ENCODE measurements around the gene ARID3A. TPM values are rescaled to one million over a fixed set of nuclear protein-coding genes. Genes with fewer than 3 reads are reported as not detected.
A peak's percentile ranks its signal among the peaks of the same experiment; 100 is the strongest.

Gene ARID3A
- total RNA-seq, 1 donor from 2014 or later: 2.6 TPM

DNA sequence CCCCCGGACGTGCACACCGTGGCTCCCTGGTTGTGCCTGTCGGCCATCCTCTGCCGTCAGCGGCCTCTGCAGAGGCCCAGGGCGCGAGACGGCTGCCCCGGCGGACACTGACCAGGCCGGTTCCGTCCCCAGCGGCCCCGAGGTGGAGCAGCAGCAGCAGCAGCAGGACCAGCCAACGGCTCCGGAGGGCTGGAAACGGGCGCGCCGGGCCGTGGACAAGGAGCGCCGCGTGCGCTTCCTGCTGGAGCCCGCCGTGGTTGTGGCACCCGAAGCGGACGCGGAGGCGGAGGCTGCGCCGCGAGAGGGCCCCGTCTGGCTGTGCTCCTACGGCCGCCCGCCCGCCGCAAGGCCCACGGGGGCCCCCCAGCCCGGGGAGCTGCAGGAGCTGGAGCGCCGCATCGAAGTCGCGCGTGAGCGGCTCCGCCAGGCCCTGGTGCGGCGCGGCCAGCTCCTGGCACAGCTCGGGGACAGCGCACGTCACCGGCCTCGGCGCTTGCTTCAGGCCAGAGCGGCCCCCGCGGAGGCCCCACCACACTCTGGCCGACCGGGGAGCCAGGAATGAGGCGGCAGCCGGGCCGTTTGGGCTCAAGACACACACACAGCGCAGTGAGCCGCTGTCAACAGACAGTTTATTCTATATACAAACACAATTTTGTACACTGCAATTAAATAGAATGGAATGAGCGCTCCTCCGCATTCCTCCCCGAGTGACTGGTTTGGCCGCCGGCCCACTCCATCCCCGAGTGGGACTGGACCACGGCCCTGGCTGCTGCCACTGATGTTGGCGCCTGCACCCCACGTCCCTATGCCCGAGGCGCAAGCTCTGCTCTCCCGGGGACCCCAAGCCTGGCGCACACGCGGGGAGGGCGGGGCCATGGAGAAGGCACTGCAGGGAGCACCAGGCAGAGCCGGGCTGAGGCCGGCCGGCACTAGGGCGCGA lies 83.5 kb downstream of the ARID3A start:
- Histone ChIP-seq H3K9me3 (ENCODE audit: control insufficient read depth in 3 of 3, low read length in 3 of 3) (no peaks in the 10 kb centered on the region), H3K27ac (ENCODE audit: low read depth, low read length) (no peak overlapping the region), H3K27me3 (ENCODE audit: control insufficient read depth in 3 of 3, insufficient read depth in 3 of 3, low read length in 3 of 3) (peaks cover 0 to 3% (median 0%) of the 10 kb centered on the region in 3 donors), H3K4me1 (ENCODE audit: control insufficient read depth in 3 of 3, insufficient read depth in 3 of 3, low read length in 3 of 3) (no peaks in the 10 kb centered on the region), H3K36me3 (ENCODE audit: control insufficient read depth in 3 of 3, insufficient read depth in 3 of 3, low read length in 3 of 3) (peaks cover 15 to 36% (median 15%) of the 10 kb centered on the region in 3 donors), H3K9ac (ENCODE audit: low read depth in 1 of 3, low read length in 3 of 3) (no peak overlapping the region), H3K4me3 (ENCODE audit: low read length in 3 of 3) (no peak overlapping the region)

DNA sequence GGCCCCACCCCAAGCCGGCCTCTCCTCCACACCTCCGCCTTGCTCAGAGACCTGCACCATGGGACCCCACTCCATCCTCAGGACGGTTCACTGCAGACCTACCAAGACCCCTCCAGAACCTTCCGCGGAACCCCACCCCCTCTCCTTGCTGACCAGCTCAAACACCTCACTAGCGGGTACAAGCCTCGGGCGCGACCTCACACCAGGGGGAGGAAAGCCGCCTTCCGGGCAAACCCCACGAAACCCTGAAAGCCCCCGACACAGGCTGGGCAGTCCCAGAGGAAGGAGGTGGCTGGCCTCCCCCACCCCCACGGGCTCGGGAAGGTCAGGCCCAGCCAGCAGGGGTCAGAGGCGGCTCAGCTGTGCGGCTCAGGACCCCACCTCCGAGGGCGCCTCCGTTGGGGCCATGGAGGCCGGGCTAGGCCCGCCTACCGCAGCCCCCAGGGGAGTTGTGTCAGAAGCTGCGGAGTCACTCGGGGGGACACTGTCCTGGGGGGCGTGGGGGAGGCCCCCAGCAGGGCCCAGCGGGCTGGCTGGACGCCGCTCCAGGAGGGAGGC lies 84.2 kb downstream of the ARID3A start:
- H3K4me1 ChIP-seq (ENCODE audit: control insufficient read depth in 3 of 3, insufficient read depth in 3 of 3, low read length in 3 of 3): peaks cover 2 to 7% (median 5%) of the 10 kb centered on the region in 3 donors
- no peak overlapping the region for H3K9ac ChIP-seq (ENCODE audit: low read depth in 1 of 3, low read length in 3 of 3)
- H3K9me3 ChIP-seq (ENCODE audit: control insufficient read depth in 3 of 3, low read length in 3 of 3): no peaks in the 10 kb centered on the region
- H3K36me3 ChIP-seq (ENCODE audit: control insufficient read depth in 3 of 3, insufficient read depth in 3 of 3, low read length in 3 of 3): peaks cover 15 to 36% (median 15%) of the 10 kb centered on the region in 3 donors
- no peak overlapping the region for H3K27ac ChIP-seq (ENCODE audit: low read depth, low read length)
- H3K27me3 ChIP-seq (ENCODE audit: control insufficient read depth in 3 of 3, insufficient read depth in 3 of 3, low read length in 3 of 3): no peaks in the 10 kb centered on the region
- H3K4me3 ChIP-seq (ENCODE audit: low read length in 3 of 3): no peak overlapping the region

DNA sequence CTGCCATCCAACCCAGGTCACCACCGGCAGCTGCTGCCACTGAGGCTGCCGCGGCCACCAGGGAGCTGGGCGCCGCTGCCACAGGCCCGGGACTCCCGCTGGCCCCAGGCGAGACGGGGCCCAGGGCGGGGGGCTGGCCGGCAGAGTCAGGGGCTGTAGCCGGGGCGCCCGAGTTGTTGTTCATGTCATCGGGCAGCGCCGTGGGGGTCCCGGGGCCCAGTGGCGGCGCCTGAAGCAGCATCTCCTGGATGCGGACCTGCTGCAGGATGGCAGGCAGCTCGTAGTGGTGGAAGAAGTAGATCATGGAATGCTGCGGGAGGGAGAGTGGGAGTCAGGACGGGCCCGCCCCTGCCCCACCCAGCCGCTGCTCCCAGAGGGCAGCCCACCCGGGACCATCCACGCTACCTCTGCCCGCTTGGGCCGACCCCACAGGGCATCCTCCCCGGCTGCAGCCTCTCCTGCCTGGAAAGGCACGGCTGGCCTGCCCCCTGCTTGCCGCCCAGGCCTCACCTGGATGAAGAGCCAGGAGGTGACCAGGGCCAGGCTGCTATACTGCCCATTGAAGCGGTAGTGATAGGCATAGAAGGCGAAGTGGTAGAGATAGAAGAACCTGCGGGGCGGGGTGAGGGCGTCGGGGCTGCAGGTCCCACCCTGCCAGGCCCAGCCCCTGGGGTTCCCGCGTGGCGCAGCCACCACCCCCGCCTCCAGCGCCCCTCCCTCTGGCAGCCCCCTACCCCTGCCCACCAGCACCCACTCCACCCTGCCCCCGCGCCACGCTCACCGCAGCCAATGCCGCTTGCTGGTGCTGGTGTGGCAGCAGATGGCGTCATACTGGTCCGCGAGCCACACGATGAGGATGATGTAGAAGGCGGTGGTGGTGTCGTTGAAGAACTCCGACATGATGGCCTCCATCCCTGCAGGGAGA lies 85.0 kb downstream of the ARID3A start:
- no peak overlapping the region for H3K4me3 ChIP-seq (ENCODE audit: low read length in 3 of 3)
- no peaks in the 10 kb centered on the region for H3K27me3 ChIP-seq (ENCODE audit: control insufficient read depth in 3 of 3, insufficient read depth in 3 of 3, low read length in 3 of 3)
- no peak overlapping the region for H3K27ac ChIP-seq (ENCODE audit: low read depth, low read length)
- H3K4me1 ChIP-seq (ENCODE audit: control insufficient read depth in 3 of 3, insufficient read depth in 3 of 3, low read length in 3 of 3): peaks cover 10 to 15% (median 13%) of the 10 kb centered on the region in 3 donors
- no peak overlapping the region for H3K9ac ChIP-seq (ENCODE audit: low read depth in 1 of 3, low read length in 3 of 3)
- H3K36me3 ChIP-seq (ENCODE audit: control insufficient read depth in 3 of 3, insufficient read depth in 3 of 3, low read length in 3 of 3): peaks cover 15 to 36% (median 15%) of the 10 kb centered on the region in 3 donors
- no peaks in the 10 kb centered on the region for H3K9me3 ChIP-seq (ENCODE audit: control insufficient read depth in 3 of 3, low read length in 3 of 3)

DNA sequence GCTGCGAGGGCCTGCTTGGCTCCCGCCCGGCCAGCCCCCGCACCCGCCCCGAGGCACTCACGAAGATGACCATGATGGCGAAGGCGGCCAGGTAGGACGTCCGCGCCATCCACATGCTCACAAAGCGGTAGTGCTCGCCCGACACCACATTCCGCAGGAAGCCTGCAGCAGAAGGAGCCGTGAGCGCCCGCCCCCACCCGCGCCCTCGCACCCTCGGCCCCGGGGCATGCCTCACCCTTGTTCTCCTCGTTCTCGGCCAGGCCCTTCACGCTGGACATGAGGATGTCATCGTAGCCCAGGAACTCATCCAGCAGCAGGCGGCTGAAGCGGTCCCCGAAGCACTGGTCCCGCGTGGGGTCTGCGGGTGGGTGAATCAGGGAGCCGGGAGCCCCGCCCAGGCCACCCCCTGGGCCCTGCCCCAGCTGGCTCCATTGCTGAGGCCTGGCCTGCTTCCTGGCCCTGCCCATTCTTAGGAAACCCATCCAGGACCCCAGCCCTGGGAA lies 86.0 kb downstream of the ARID3A start:
- Histone ChIP-seq H3K9me3 (ENCODE audit: control insufficient read depth in 3 of 3, low read length in 3 of 3) (no peaks in the 10 kb centered on the region), H3K4me3 (ENCODE audit: low read length in 3 of 3) (no peak overlapping the region), H3K4me1 (ENCODE audit: control insufficient read depth in 3 of 3, insufficient read depth in 3 of 3, low read length in 3 of 3) (peaks cover 18 to 25% (median 23%) of the 10 kb centered on the region in 3 donors), H3K9ac (ENCODE audit: low read depth in 1 of 3, low read length in 3 of 3) (no peak overlapping the region), H3K36me3 (ENCODE audit: control insufficient read depth in 3 of 3, insufficient read depth in 3 of 3, low read length in 3 of 3) (peaks cover 15 to 36% (median 15%) of the 10 kb centered on the region in 3 donors), H3K27ac (ENCODE audit: low read depth, low read length) (no peak overlapping the region), H3K27me3 (ENCODE audit: control insufficient read depth in 3 of 3, insufficient read depth in 3 of 3, low read length in 3 of 3) (no peaks in the 10 kb centered on the region)

DNA sequence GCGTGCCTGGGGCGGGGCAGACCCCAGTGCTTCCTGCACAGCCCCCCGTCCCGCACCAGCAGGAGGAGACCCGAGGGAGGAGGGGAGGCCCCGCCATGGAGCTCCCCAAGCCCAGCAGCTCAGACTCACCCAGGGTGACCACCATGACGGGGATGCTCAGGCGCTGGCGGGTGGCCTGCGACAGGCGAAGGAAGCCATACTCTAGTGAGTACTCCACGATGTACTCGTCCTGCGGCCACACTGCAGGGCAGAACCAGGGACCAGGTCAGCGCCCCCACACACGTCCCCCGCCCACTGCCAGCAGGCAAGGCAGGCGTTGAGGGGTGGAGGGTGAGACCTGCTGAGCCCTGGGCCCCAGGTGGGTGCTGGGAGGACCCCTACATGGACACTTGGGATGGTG lies 86.5 kb downstream of the ARID3A start:
- no peak overlapping the region for H3K4me3 ChIP-seq (ENCODE audit: low read length in 3 of 3)
- no peaks in the 10 kb centered on the region for H3K9me3 ChIP-seq (ENCODE audit: control insufficient read depth in 3 of 3, low read length in 3 of 3)
- no peak overlapping the region for H3K27ac ChIP-seq (ENCODE audit: low read depth, low read length)
- peaks cover 15 to 36% (median 15%) of the 10 kb centered on the region in 3 donors for H3K36me3 ChIP-seq (ENCODE audit: control insufficient read depth in 3 of 3, insufficient read depth in 3 of 3, low read length in 3 of 3)
- H3K9ac ChIP-seq (ENCODE audit: low read depth in 1 of 3, low read length in 3 of 3): no peak overlapping the region
- no peaks in the 10 kb centered on the region for H3K27me3 ChIP-seq (ENCODE audit: control insufficient read depth in 3 of 3, insufficient read depth in 3 of 3, low read length in 3 of 3)
- peaks cover 23 to 29% (median 27%) of the 10 kb centered on the region in 3 donors for H3K4me1 ChIP-seq (ENCODE audit: control insufficient read depth in 3 of 3, insufficient read depth in 3 of 3, low read length in 3 of 3)

DNA sequence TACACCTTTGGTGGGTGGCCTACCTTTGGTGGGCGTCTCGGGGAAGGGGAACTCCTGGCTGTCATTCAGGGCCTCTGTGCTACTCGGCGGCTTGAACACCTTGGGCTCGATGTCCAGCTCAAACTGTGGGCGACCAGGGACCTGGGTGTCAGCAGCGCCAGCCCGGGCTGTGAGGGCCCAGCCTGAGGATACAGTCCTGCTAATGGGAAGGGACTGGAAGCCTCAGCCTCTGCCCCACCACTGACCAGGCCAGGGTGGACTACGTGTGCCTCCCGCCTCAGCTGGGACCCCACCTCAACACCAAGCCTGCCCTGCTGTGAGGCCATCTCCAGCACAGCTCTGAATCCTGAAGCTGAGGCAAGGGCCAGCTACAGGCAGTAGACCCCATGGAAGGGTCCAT lies 87.4 kb downstream of the ARID3A start:
- Histone ChIP-seq H3K36me3 (ENCODE audit: control insufficient read depth in 3 of 3, insufficient read depth in 3 of 3, low read length in 3 of 3) (peaks cover 15 to 36% (median 15%) of the 10 kb centered on the region in 3 donors), H3K9me3 (ENCODE audit: control insufficient read depth in 3 of 3, low read length in 3 of 3) (no peaks in the 10 kb centered on the region), H3K4me3 (ENCODE audit: low read length in 3 of 3) (no peak overlapping the region)

DNA sequence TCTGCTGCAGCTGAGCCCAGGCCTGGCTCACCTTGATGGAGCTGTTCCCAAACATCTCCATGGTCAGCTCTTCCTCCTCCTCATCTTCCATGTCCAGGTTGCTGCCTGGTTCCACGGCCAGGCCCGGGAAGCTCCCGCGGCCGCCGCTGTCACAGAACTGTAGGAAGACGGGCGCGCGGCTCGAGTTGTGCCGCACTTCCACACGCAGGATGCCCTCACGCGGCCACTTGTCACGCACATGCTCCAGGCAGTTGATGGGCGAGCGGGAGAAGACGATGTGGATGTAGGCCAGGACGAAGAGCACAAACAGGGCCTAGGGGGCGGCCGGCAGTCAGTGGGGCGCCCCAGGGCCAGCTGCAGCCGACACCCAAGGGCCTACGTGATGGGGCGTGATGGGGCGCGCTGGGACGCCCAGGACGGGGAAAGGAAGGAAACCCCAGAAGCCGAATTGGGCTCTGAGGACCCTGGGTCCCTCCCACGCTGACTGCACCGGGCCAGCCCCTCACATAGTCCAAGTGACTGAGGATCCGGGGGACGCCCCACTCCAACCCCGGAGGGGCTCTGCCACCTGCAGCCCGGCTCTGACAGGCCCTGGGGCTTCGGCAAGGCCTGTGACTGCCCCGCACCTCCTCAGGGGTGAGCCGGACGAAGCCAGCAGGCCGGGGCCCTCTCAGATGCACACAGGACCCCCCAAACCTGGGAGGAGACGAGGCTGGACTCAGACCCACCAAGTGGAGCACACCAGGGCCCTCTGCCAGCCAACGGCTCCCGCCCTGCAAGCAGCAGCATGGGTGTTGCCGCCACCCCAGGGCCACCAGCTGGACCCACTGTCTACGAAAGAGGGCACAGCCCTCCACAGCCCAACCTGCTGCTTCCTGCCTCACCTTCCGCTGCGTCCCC lies 88.6 kb downstream of the ARID3A start:
- no peak overlapping the region for H3K27ac ChIP-seq (ENCODE audit: low read depth, low read length)
- H3K9ac ChIP-seq (ENCODE audit: low read depth in 1 of 3, low read length in 3 of 3): peak overlapping the region in 1 of 3 donors; percentile 45
- no peaks in the 10 kb centered on the region for H3K9me3 ChIP-seq (ENCODE audit: control insufficient read depth in 3 of 3, low read length in 3 of 3)
- no peak overlapping the region for H3K4me3 ChIP-seq (ENCODE audit: low read length in 3 of 3)
- peaks cover 15 to 34% (median 15%) of the 10 kb centered on the region in 3 donors for H3K36me3 ChIP-seq (ENCODE audit: control insufficient read depth in 3 of 3, insufficient read depth in 3 of 3, low read length in 3 of 3)
- H3K4me1 ChIP-seq (ENCODE audit: control insufficient read depth in 3 of 3, insufficient read depth in 3 of 3, low read length in 3 of 3): peaks cover 42 to 50% (median 48%) of the 10 kb centered on the region in 3 donors
- H3K27me3 ChIP-seq (ENCODE audit: control insufficient read depth in 3 of 3, insufficient read depth in 3 of 3, low read length in 3 of 3): no peaks in the 10 kb centered on the region

More for the DNA sequence above, 87.4 kb downstream of the ARID3A start:
- Histone ChIP-seq H3K9ac (ENCODE audit: low read depth in 1 of 3, low read length in 3 of 3) (no peak overlapping the region), H3K27me3 (ENCODE audit: control insufficient read depth in 3 of 3, insufficient read depth in 3 of 3, low read length in 3 of 3) (no peaks in the 10 kb centered on the region), H3K27ac (ENCODE audit: low read depth, low read length) (no peak overlapping the region), H3K4me1 (ENCODE audit: control insufficient read depth in 3 of 3, insufficient read depth in 3 of 3, low read length in 3 of 3) (peaks cover 32 to 38% (median 36%) of the 10 kb centered on the region in 3 donors)

DNA sequence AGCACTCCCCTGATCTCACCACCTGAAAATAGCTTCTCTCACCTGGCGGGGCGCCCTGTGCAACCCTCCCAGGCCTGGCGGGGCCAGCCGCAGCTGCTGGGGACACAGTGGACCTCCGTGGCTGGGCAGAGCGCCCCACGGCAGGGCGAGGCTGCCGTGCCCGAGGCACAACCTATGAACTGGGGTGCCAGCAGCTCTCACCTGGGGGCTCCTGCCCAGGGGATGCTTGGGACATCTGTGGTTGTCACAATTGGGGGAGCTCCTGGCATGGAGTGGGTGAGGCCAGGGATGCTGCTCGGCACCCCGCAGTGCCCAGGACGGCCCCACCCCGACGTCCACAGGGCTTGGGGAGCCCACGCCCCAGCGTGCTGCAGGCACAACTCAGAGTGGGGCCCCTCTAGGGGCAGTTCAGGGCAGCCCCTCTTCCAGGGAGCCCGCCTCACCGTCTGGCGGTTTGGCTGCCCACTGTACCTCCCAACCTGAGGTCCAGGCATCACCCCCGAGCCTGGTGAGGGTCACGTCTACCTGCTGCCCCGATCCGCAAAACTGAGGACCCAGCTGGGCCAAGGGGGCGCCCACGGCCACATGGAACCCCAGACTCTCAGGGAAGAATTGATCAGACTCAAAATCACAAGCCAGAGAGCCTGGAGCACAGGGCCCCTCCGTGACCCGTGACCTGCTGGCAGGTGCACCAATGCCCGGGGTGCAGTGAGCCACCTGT lies 89.4 kb downstream of the ARID3A start:
- peak overlapping the region in 1 of 3 donors; percentile 45 for H3K9ac ChIP-seq (ENCODE audit: low read depth in 1 of 3, low read length in 3 of 3)
- H3K4me1 ChIP-seq (ENCODE audit: control insufficient read depth in 3 of 3, insufficient read depth in 3 of 3, low read length in 3 of 3): peaks cover 50 to 58% (median 56%) of the 10 kb centered on the region in 3 donors
- peaks cover 10 to 27% (median 15%) of the 10 kb centered on the region in 3 donors for H3K36me3 ChIP-seq (ENCODE audit: control insufficient read depth in 3 of 3, insufficient read depth in 3 of 3, low read length in 3 of 3)
- no peaks in the 10 kb centered on the region for H3K27me3 ChIP-seq (ENCODE audit: control insufficient read depth in 3 of 3, insufficient read depth in 3 of 3, low read length in 3 of 3)
- H3K4me3 ChIP-seq (ENCODE audit: low read length in 3 of 3): no peak overlapping the region
- H3K9me3 ChIP-seq (ENCODE audit: control insufficient read depth in 3 of 3, low read length in 3 of 3): no peaks in the 10 kb centered on the region
- H3K27ac ChIP-seq (ENCODE audit: low read depth, low read length): no peak overlapping the region

All from skeletal muscle tissue (tissue), 4 donors.